Activated gamma-delta T cell (primary cell): ENCODE measurements around the gene CRY1.

Experiments used
- DNase-seq: peaks from one replicate; lab custom pipeline; 2025; lab: John Stamatoyannopoulos, UW

CRY1 gene

DNA sequence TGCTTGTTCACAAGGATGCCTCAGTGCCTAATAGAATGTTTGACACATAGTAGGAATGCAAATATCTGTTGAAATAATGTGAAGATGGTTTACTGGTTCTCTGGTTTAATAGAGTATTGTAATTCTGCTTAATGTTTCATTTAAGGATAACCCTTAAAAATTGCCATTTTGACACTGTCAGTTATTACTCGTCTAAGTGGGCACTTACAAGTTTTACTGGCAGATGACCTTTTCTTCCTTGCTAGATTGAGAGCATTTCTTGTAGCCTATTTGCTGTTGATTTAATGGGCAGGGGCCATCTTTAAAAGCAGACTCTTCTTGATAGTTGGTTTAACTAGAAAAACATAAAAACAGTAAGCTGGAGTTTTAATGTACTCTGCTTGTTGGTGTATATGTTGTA, 135.8 kb downstream of the CRY1 start:
- DNase-seq, result no peak

DNA sequence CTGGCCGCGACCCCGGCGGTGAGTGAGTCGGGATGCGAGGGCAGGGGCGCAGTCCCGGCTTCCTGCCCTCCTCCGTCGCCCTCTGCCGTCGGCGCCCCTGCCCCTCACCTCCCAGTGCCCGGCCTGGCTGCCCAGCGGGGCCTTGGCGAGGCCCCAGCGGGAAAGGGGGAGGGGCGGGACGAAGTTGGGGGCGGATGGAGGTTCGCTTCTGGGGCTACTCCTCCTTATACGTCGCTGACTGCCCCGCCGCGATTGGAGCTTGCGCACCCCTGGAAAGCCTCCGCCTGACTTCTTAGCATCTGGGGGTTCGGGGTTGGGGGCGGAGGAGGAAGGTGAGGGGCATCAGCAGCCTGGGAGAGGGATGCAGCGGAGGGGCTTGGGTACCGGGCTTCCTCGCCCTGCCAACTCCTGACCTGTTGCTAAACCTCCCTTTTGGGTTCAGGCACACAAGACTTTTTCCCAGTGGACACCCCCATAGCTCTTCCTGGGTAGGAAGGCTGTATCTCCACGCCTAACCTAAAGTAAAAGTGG, 137.2 kb downstream of the CRY1 start:
- peak; percentile 49 for DNase-seq

DNA sequence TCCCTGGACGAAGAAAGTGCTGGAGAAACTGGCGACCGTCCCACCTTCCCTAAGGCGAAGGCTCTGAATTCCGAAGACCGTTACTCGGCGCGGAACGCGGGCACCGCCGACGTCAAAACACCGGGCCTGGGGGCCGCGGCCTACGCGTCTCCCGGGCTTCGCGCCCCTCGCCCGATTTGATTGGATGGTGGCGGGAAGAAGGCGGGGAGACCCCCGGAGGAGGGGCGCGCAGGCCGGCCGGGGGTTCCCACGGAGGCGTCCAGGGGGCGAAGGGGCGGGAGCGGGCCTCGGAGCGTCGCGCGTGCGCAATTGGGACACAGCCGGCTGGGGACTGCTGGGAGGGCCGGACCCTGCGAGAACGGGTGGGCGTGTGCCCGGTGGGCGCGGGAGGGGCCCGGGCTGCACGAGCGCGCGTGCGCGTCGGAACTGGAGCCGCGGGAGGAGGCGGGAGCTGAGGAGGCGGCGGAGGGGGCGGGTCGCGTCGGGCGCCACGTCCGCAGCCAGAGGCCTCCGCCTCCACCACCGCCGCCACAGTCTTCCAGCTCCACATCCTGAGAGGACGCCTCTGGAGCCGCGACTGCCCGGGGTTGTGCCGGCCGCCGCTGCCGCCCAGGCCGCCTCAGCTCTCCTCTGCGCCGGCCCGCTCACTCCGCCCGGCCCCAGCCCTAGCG, 137.8 kb downstream of the CRY1 start, which contains the start of gene TMEM263:
Gene TMEM263 (plus strand): TSS at position 531 of the 671 bp plus-strand sequence. CDS start 11,210 bp downstream, outside the sequence.
- DNase-seq, result peak; percentile 96

DNA sequence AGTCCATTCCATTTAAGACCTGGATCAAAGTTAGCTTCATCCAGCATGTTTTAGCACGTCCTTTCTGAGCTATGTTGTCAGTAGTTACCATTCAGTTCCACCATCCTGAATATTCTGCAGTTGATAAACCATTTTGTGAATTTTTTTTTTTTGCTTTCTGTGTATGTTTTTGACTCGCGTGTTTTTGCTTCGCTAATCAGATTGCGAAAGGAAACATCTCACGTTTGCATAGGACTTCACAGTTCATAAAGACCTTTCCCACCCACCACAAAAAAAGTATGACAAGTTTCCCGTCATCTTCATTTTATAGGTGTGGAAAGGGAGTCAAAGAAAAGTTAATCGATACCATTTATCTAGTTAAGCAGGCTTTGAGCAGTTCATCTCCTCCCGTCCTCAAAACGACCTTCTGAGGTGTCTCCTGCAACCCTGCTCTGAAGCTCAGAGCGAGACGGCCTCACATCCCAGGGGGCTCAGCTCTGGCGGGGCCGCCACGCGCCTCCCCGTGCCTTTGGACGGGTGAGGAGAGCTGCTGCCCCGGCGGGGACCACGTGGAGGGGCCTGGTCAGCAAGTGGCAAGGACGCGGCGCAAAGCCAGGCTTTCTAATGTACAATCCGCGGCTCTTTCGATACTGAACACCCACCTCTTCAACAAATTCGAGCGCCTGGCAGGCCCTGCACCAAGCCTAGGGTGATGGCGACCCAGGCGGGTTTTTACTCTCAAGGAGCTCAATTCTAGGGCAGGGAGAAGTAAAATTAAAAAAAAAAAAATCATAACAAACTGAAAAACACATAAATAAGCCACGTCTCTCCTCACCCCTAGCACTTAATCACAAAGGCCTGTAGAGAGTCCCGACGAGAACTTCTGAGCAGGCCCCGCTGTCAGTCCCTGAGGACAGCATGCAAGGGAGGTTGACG, 138.6 kb downstream of the CRY1 start:
- DNase-seq, result no peak

DNA sequence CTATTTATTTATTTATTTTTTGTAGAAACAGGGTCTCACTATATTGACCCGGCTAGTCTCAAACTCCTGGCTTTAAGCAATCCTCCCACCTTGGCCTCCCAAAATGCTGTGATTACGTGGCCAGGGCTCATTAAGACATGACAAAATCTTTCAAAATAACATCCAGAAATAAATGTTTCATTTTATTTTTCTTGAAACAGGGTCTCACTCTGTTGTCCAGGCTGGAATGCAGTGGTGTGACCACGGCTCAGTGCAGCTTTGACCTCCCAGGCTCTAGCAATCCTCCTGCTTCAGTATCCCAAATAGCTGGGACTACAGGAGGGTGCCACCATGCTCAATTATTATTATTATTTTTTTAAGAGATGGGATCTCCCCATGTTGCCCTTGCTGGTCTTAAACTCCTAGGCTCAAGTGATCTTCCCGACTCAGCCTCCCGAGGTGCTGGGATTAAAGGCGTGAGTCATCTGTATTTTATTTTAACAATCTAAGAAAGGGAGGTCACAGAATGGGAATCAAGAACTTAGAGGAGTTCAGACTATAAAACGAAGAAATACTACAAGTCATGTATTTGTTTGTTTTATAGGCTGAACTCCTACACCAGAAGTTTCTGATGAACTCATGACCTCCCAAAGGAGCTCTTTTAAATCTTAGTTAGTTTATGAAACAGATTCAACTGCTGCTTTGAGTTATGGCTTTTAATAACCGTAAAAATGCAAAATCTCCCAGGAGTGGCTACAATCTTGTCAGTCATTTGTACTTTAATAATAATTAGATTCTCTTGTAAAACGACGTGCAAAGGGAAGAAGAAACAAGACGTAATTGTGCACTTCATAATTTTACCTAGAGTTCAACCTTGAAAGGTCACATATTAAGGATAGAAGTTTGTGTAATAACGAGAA, 139.7 kb downstream of the CRY1 start:
- no peak for DNase-seq

DNA sequence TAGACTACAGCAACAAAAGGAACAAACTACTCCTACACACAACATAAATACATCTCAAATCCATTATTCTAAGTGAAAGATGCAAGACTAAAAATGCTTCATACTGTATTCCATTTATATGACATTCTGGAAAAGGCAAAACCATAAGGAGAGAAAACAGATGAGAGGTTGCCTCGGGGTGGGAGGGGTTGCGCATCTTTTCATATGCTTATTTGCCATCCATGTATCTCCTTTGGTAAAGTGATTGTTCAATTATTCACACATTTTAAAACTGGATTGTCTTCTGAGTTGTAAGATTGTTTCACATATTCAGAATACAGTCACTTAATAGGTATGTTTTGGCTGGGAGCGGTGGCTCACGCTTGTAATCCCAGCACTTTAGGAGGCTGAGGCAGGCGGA, 142.8 kb downstream of the CRY1 start:
- DNase-seq, result no peak

DNA sequence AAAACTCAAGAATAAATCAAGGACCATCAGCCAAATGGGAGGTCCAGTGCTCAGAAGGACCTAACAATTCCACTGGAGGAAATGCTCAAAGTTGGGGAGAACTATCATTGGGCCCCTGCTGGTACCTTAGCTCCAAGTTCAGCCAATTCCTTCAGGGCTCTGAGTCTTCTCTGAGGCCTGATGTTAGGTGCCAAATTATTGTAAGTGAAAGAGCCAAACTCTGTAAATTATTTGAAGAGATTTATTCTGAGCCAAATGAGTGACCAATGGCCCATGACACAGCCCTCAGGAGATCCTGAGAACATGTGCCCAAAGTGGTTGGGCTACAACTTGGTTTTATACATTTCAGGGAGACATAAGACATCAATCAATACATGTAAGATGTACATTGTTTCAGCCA, 145.9 kb downstream of the CRY1 start:
- DNase-seq, result no peak

DNA sequence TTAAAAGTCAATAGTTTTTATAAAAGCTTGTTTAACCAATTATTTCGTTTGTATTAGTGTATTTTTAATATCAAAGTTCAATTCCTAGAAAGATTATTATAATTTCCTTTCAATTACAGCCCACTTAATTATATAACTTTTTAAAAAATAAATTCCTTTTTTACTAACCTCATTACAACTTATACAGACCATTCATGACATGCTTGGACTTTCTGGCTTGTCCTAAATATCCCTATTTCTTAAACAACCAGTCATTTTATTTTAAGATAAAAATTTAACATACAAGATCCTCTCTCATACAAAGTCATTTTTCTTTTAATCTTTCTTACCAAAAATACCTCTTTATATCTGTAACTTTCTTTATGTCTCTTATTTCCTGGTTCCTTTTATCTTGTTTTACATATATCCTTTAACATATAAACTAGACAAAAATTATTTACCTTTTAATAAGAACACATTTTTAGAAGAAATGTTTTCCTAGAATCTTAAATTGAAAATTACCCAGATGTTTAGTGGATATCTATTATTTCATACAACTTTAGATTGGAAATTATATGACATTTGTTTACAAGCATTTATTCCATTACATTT, 148.0 kb downstream of the CRY1 start:
- no peak for DNase-seq

DNA sequence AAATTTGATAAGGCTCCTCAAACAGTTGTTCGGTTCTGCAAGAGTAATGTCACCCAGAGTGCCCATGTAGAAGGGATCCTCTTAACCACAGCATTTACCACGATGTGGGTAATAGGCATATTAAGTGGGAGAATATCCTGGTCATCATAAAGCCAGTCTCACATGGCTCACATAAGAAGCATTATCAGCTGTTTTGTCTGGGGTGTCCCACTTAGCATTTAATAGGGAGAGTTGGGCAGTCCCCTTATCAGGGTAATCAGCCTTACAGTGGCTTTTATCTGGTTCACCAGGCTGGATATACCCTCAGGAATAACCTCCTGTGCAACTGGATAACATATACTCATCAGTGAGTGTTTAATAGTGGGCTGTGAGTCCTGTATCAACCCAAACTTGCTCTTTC, 150.6 kb downstream of the CRY1 start:
- DNase-seq, result no peak

DNA sequence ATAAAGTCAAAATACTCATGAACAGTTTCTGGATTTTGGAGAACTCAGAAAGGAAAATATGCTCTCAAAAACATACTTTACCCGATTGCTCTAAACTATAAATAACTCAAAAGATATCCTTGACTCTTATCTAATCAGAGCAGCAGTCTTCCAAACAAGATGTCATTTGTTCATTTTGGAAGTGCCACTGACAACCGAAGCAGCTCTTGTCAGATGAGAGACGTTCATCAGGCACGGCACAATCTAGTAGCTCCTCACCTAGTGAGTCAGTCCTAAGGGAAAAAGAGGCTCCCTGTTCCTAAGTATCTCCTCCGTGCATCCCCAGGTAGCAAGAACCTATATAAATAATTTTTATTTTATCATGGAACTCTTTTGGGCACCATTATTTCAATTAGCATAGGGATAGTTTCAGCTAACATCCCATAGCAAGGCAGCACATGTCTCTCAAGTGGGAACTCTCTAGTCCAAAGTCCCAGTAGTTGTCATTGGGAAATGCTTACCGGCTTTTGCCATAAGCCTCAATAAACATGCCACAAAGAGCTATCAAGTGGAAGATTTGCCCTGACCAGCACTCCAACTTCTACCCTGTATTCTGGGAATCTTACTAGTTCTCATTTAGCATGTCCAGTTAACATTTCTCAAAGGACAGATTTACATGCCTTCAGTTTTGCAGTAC, 151.7 kb downstream of the CRY1 start:
- no peak for DNase-seq
